D721Med (cell line): ENCODE data around the gene ASXL3.
A peak's percentile ranks its signal among the peaks of the same experiment; 100 is the strongest.

ENCODE experiments used
- DNase-seq: peaks from one replicate; pipeline ENCODE4 v3.0.0; 2011; ENCODE audit warnings: low spot score; ENCODE audit not compliant: insufficient read length
- FAIRE-seq: peaks from 2 replicates; lab custom pipeline; 2011; peaks lifted over from hg19 to GRCh38; lab: Jason Lieb, UNC
- TF ChIP-seq, protein P1 (sequence below): IDR thresholded peaks from 2 replicates; pipeline ENCODE4 v1.5.1; 2012; ENCODE audit warnings: mild to moderate bottlenecking, control low read depth; ENCODE audit not compliant: insufficient read depth; ENCODE audit errors: missing control alignments

The ASXL3 gene

DNA sequence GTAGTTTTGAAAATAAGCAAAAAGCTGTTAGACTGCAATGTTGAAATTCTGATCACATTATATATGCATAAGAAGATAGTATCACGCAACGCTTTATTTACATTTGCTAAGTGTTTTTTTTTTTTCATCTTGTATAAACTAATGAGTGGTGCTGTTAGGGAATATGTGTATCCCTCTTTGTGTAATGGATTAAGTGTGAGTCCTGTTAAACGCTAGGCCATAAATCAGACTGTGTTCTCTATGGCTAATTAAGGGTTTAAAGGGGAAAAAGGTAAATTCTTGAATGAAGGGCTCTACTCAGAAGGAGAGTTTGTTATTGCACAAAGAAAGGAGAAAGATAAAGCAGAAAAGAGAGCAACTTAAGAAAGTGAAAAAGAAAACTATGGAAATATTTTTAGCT lies 4.8 kb upstream of the ASXL3 start:
- FAIRE-seq = peak; percentile 63
- no peak for DNase-seq
- TF ChIP-seq, protein P1, sequence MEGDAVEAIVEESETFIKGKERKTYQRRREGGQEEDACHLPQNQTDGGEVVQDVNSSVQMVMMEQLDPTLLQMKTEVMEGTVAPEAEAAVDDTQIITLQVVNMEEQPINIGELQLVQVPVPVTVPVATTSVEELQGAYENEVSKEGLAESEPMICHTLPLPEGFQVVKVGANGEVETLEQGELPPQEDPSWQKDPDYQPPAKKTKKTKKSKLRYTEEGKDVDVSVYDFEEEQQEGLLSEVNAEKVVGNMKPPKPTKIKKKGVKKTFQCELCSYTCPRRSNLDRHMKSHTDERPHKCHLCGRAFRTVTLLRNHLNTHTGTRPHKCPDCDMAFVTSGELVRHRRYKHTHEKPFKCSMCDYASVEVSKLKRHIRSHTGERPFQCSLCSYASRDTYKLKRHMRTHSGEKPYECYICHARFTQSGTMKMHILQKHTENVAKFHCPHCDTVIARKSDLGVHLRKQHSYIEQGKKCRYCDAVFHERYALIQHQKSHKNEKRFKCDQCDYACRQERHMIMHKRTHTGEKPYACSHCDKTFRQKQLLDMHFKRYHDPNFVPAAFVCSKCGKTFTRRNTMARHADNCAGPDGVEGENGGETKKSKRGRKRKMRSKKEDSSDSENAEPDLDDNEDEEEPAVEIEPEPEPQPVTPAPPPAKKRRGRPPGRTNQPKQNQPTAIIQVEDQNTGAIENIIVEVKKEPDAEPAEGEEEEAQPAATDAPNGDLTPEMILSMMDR = no peak

DNA sequence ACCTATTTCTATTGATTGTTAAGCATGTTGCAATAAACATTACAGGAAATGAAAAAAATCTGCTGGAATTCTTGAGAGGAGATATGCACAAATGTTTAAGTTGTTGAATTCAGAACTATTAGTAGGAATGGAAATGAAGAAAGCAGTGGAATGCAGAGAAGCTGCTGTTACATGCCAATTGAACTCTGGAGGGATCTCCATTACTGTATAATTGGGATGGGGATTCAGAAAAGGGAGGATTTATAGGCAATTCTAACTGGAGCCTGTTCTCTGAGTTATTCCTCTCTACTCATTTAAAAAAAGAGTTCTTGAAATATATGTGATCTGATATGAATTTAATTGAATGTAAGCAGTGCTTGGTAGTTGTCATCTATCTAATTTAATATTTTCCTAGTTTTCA lies 2.6 kb upstream of the ASXL3 start:
- TF ChIP-seq, protein P1 = no peak
- FAIRE-seq = peak; percentile 32

DNA sequence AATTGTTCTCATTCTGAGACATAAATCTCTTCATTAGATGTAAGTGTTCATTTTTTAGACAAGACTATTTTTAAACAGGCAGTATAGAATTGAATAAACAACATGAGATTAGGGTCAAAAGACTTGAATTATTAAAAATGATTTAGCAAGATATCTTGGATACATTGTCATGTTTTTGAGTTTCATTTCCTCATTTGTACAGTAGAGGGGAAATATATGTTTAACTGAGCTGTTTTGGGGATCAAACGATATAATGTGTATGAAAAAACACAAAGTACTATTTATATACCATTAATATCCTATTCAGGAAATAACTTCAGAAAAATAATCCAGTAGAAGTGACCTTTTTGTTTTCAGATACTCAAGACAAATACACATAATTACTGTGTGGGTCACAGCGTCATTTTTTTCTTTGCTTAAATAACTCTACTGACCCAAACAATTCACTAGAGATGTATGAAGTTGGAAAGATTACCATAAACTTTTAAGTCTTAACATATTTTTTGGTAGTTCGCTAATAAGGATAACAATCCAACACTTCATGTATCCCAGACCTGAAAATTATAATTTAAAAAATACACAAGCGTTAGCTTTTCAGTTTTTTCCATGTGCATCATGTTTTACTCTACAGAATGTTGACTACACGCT lies 896 bp upstream of the ASXL3 start:
- TF ChIP-seq, protein P1 = no peak
- peak; percentile 51 for FAIRE-seq
- DNase-seq = no peak

More for the DNA sequence above, 2.6 kb upstream of the ASXL3 start:
- no peak for DNase-seq

DNA sequence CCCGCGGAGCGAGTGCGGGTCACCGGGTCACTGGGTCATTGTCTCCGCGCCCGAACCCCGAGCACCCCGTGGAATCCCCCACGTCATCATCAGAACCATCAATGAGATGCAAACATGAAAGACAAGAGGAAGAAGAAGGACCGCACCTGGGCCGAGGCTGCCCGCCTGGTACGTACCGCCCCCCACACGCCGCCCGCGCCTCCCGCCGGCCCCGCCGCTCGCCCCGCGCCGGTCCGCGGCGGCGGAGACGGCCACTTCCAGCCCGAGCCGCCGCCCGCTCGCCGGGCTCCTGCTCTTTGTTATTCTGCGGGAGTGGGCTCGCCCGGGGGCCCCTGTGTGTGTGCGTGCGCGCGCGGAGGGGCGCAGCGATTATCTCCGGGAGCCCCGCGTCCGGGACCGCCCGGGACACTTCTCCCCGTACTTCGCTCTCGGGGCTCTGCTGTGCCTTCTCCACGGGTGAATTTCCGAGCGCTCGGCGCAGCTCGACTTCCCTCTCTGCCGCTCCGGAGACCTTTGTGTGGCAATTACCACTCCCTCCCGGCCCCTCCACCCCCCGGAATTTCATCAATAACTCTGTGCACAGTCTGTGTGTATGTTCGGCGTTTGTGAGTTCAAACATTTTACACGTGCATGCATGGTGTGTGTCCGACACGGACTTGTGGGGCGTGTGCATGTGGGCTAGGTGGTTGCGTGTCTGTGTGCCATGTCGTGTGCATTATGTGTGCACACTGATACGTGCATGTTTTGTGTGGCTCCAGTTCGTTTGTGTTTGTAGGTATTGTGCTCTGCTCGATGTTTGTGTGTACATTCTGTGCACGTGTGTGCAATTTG lies 714 bp downstream of the ASXL3 start:
- no peak for DNase-seq
- TF ChIP-seq, protein P1 = no peak
- FAIRE-seq = no peak

DNA sequence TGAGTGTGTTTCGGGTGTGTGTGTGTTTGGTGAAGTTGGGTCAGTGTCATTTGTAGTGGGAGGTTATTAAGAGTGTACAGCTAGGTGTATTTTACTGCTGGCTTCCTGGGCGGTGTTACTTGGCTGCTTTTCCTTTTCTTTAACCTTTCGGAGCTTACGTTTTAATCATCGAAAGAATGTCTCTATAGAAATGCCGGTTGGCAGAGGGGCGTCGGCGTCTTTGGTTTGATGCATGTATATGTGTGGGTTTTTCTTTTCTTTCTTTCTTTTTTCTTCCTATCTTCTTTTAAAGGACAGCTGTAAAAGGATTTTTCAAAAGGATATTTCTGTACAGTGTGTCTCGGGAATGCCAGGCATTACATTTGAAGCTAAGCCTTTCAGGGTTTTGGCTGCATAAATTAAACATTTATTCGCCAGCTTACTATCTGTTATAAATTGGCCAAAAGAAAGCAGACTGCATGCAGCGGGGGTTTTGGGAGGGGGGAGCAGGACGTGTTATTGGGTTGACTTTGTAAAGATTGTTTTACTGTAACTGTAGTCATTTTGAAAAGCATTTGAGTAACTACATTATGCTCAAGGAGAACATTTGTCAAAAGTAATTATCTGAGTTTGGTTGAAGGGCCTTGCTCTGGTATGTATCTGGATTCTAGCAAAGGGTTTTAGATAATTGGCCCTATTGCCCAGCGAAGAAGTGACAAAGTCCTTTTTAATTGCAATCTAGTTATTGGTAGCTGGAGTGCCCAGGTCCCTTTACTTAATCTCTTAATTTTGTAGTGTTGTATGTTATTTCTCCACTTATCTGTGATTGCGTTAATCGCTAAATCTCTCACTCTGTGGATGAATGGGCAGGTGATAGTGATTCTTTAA lies 1.6 kb downstream of the ASXL3 start:
- TF ChIP-seq, protein P1 = no peak
- FAIRE-seq (peak; percentile 44), DNase-seq (no peak)

DNA sequence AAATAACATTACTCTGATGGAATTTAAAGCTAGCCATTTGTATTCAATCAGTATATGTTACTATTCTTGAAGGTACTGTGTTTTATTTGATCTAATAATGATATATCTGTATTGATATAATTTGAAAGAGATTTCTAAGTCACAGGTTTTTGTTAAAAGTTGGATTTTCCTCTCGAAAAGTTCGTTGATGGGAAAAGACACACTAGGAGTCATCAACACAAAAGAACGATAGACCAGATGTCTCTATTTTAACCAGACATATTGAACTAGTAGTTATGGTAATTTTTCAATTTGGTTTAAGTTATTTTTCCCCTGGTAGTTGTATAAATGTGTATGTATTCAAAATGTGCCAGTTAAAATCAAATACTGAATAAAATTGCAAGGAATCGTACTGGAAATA lies 2.5 kb downstream of the ASXL3 start:
- no peak for DNase-seq
- FAIRE-seq = peak; percentile 16
- TF ChIP-seq, protein P1 = no peak
